AG09309 (cell line): Measurements from ENCODE around the gene STX1A.

Source experiments
- DNase-seq: peaks from one replicate; pipeline ENCODE4 v3.0.0-alpha.2; 2010; ENCODE audit warnings: low read depth
- H3K4me3 ChIP-seq: 2 replicates; pipeline ENCODE4 v1.5.1; 2011; ENCODE audit warnings: mild to moderate bottlenecking, low read depth, low read length, moderate library complexity; ENCODE audit not compliant: control insufficient read depth
- TF ChIP-seq, protein P1 (sequence below): IDR thresholded peaks from 2 replicates; pipeline ENCODE4 v1.5.1; 2011; ENCODE audit warnings: mild to moderate bottlenecking, low read depth, low read length, inconsistent platforms; ENCODE audit not compliant: insufficient read depth, control insufficient read depth; ENCODE audit errors: missing control alignments

The STX1A gene

DNA sequence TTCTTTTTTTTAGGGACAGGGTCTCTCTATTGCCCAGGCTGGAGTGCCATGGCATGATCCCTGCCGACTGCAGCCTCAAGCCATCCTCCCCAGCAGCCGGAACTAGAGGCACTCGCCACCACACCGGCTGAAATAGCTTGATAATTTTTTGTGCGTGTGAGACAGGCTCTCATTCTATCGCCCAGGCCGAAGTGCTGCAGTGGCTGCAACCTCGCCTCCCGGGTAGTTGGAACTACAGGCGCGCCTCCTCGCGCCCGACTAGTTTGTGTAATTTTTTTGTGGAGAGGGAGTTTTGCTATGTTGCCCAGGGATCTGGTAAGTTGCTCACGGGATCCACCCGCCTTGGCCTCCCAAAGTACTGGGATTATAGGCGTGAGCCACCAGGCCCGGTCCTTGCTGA lies 34.2 kb downstream of the STX1A start:
- no peak for DNase-seq
- TF ChIP-seq, protein P1, sequence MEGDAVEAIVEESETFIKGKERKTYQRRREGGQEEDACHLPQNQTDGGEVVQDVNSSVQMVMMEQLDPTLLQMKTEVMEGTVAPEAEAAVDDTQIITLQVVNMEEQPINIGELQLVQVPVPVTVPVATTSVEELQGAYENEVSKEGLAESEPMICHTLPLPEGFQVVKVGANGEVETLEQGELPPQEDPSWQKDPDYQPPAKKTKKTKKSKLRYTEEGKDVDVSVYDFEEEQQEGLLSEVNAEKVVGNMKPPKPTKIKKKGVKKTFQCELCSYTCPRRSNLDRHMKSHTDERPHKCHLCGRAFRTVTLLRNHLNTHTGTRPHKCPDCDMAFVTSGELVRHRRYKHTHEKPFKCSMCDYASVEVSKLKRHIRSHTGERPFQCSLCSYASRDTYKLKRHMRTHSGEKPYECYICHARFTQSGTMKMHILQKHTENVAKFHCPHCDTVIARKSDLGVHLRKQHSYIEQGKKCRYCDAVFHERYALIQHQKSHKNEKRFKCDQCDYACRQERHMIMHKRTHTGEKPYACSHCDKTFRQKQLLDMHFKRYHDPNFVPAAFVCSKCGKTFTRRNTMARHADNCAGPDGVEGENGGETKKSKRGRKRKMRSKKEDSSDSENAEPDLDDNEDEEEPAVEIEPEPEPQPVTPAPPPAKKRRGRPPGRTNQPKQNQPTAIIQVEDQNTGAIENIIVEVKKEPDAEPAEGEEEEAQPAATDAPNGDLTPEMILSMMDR: no peak
- no peak overlapping the region for H3K4me3 ChIP-seq

- TF ChIP-seq, protein P1: no peak
- H3K4me3 ChIP-seq: peak overlapping the region; percentile 73
- DNase-seq: no peak
Measured at GRCh38 chr7:73683788-73684693, 35.4 kb downstream of the STX1A start.

GRCh38 chr7:73683056-73683787 lies 36.2 kb downstream of the STX1A start, which contains the start of the genes BUD23 and DNAJC30:
Gene BUD23 (plus strand): TSS chr7:73683597. CDS start chr7:73683626, 29 bp downstream.
Gene DNAJC30 (minus strand): TSS chr7:73683453. CDS start chr7:73683423, 30 bp downstream.
- DNase-seq: peak; percentile 75
- TF ChIP-seq, protein P1: no peak

DNA sequence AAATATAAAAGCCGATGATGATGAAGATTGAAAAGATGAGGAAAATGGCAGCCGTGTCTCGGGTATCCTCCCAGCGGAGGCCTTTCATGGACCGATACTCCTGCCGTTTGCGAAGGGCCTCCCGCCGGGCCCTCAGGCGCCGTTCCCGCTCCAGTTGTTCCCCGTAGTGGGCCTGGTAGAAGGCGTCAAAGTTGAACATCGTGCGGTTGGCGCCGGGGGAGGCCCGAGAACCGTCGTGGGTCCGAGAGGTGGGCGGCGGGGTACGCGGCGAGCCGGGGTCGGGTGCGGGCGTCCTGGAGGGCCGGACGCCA lies 36.8 kb downstream of the STX1A start:
- no peak for DNase-seq
- H3K4me3 ChIP-seq: peak overlapping the region; percentile 73
- TF ChIP-seq, protein P1: no peak

More at GRCh38 chr7:73683056-73683787, 36.2 kb downstream of the STX1A start, which contains the start of the genes BUD23 and DNAJC30:
- H3K4me3 ChIP-seq: peak within 1 kb of the TSS; percentile 73

- no peak overlapping the region; the same call in 1 of the 2 replicates for H3K4me3 ChIP-seq
Measured at GRCh38 chr7:73681031-73681430, 38.4 kb downstream of the STX1A start.

DNA sequence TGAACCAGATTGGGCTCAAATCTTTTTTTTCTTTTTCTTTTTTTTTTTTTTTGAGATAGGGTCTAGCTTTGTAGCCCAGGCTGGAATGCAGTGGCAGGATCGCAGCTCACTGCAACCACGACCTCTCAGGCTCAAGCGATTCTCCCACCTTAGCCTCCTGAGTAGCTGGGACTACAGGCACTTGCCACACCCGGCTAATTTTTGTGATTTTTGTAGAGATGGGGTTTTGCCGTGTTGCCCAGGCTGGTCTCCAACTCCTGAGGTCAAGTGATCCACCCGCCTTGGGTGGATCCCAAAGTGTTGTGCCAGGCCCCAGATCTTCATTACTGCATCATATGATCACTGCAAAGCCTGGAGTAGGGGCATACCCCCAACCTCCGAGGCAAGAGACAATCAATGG lies 39.0 kb downstream of the STX1A start:
- no peak overlapping the region for H3K4me3 ChIP-seq
- no peak for DNase-seq
- TF ChIP-seq, protein P1: no peak

More at GRCh38 chr7:73681031-73681430, 38.4 kb downstream of the STX1A start:
- DNase-seq: no peak
- TF ChIP-seq, protein P1: no peak
